IMR-90 (cell line): Measurements from ENCODE around the gene CDC6. TPM values are rescaled to one million over a fixed set of nuclear protein-coding genes. Genes with fewer than 3 reads are reported as not detected.
A peak's percentile ranks its signal among the peaks of the same experiment; 100 is the strongest.

ENCODE experiments used
- ATAC-seq: fragments of 200-7000 bp; cut with Tn5 transposase; 2 replicates; pipeline ENCODE4 v1.9.1; 2020; ENCODE audit warnings: low read depth, mild to moderate bottlenecking, moderate library complexity
- BruUV-seq: library from RNA; stranded (reverse); fragments of 400-500 nt; replicated peaks from 2 replicates; lab custom pipeline; 2021; lab: Mats Ljungman, UMichigan
- CTCF ChIA-PET: fragments of 300-600 bp; formaldehyde crosslinking; extraction: SDS; loops from one replicate; lab custom pipeline; 2021; ENCODE audit warnings: antibody characterized with exemption; lab: Yijun Ruan, JAX
- POLR2A ChIA-PET: fragments of 300-600 bp; sonication (Branson Sonifier 250); formaldehyde crosslinking; loops from one replicate; lab custom pipeline; 2022; ENCODE audit warnings: antibody characterized with exemption; ENCODE audit not compliant: unreplicated experiment; lab: Charles Lee
- DNase-seq: peaks from one replicate; pipeline ENCODE4 v3.0.0; 2013
- H2AFZ ChIP-seq: replicated peaks from 2 replicates; pipeline ENCODE3; 2013; ENCODE audit warnings: low read length, mild to moderate bottlenecking; ENCODE audit not compliant: poor library complexity
- H2AK5ac ChIP-seq: 2 replicates; pipeline ENCODE4 v1.6.1; 2013; ENCODE audit warnings: low read depth, low read length, inconsistent platforms
- H2AK9ac ChIP-seq: replicated peaks from 2 replicates; pipeline ENCODE3; 2013; ENCODE audit warnings: mild to moderate bottlenecking, low read depth, low read length, moderate library complexity; ENCODE audit not compliant: poor library complexity
- H2BK120ac ChIP-seq: 2 replicates; pipeline ENCODE4 v1.6.1; 2013; ENCODE audit warnings: low read depth, low read length, inconsistent platforms
- H2BK15ac ChIP-seq: 3 replicates; pipeline ENCODE4 v1.6.1; 2013; ENCODE audit warnings: low read depth, low read length, inconsistent platforms
- H2BK20ac ChIP-seq: 2 replicates; pipeline ENCODE4 v1.6.1; 2013; ENCODE audit warnings: low read depth, mild to moderate bottlenecking, inconsistent platforms, low read length, moderate library complexity
- H2BK5ac ChIP-seq: 2 replicates; pipeline ENCODE4 v1.6.1; 2013; ENCODE audit warnings: mild to moderate bottlenecking, low read depth, low read length, inconsistent platforms; ENCODE audit not compliant: poor library complexity, severe bottlenecking
- H3K14ac ChIP-seq: replicated peaks from 2 replicates; pipeline ENCODE4 v1.6.1; 2013; ENCODE audit warnings: low read depth, low read length, inconsistent platforms
- H3K18ac ChIP-seq: 2 replicates; pipeline ENCODE4 v1.6.1; 2013; ENCODE audit warnings: low read depth, low read length, control low read depth
- H3K23ac ChIP-seq: 2 replicates; pipeline ENCODE4 v1.6.1; 2013; ENCODE audit warnings: low read depth, low read length, inconsistent platforms
- H3K27ac ChIP-seq: 2 replicates; pipeline ENCODE4 v1.5.1; 2013; ENCODE audit warnings: mild to moderate bottlenecking, control low read depth, low read length; ENCODE audit not compliant: insufficient read depth
- H3K27me3 ChIP-seq: 2 replicates; pipeline ENCODE4 v1.6.1; 2013; ENCODE audit warnings: low read length; ENCODE audit not compliant: control insufficient read depth, insufficient read depth
- H3K36me3 ChIP-seq: 2 replicates; pipeline ENCODE4 v1.6.1; 2013; ENCODE audit warnings: low read length, mixed read lengths; ENCODE audit not compliant: control insufficient read depth, insufficient read depth
- H3K4ac ChIP-seq: 2 replicates; pipeline ENCODE4 v1.6.1; 2013; ENCODE audit warnings: low read depth, low read length, inconsistent platforms
- H3K4me1 ChIP-seq: 2 replicates; pipeline ENCODE4 v1.6.1; 2013; ENCODE audit warnings: low read length, mixed read lengths; ENCODE audit not compliant: control insufficient read depth, insufficient read depth
- H3K4me2 ChIP-seq: 2 replicates; pipeline ENCODE4 v1.6.1; 2013; ENCODE audit warnings: low read depth, mild to moderate bottlenecking, control low read depth, low read length, moderate library complexity
- H3K4me3 ChIP-seq: 2 replicates; pipeline ENCODE4 v1.5.1; 2013; ENCODE audit warnings: low read depth, mild to moderate bottlenecking, control low read depth, low read length, moderate library complexity; ENCODE audit not compliant: insufficient read depth
- H3K56ac ChIP-seq: 2 replicates; pipeline ENCODE4 v1.6.1; 2013; ENCODE audit warnings: low read length, inconsistent platforms; ENCODE audit not compliant: insufficient read depth; ENCODE audit errors: extremely low read depth
- H3K79me1 ChIP-seq, 2 experiments: 2 replicates each; pipeline ENCODE4 v1.6.1; 2013; ENCODE audit warnings: low read length in 2 of 2, inconsistent platforms in 1 of 2, low read depth in 1 of 2
- H3K9ac ChIP-seq: 2 replicates; pipeline ENCODE4 v1.6.1; 2013; ENCODE audit warnings: low read depth, low read length, control low read depth
- H3K9me1 ChIP-seq: 2 replicates; pipeline ENCODE4 v1.6.1; 2013; ENCODE audit warnings: low read length, inconsistent platforms; ENCODE audit not compliant: insufficient read depth
- H3K9me3 ChIP-seq: 2 replicates; pipeline ENCODE4 v1.6.1; 2013; ENCODE audit warnings: low read length; ENCODE audit not compliant: control insufficient read depth, insufficient read depth
- H4K20me1 ChIP-seq: 2 replicates; pipeline ENCODE4 v1.6.1; 2013; ENCODE audit warnings: low read length, inconsistent platforms; ENCODE audit not compliant: insufficient read depth
- H4K5ac ChIP-seq: 2 replicates; pipeline ENCODE4 v1.6.1; 2013; ENCODE audit warnings: mild to moderate bottlenecking, low read depth, low read length, control low read depth
- H4K8ac ChIP-seq, 2 experiments: 2 replicates each; pipeline ENCODE4 v1.6.1; 2013; ENCODE audit warnings: low read depth in 2 of 2, low read length in 2 of 2, control low read depth in 1 of 2, inconsistent platforms in 1 of 2
- H4K91ac ChIP-seq: 2 replicates; pipeline ENCODE4 v1.6.1; 2013; ENCODE audit warnings: low read depth, low read length, inconsistent platforms; ENCODE audit not compliant: insufficient read depth
- BHLHE40 ChIP-seq: fragments of 150-350 bp; IDR thresholded peaks from 2 replicates; pipeline ENCODE4 v1.6.1; 2016; ENCODE audit warnings: mild to moderate bottlenecking, low read depth, low read length
- MAFK ChIP-seq: IDR thresholded peaks from 2 replicates; pipeline ENCODE4 v1.6.1; 2012; ENCODE audit warnings: low read depth, low read length, improper control_type of control experiment
- MAZ ChIP-seq: IDR thresholded peaks from 2 replicates; pipeline ENCODE4 v1.6.1; 2012; ENCODE audit warnings: low read depth, mild to moderate bottlenecking, low read length, improper control_type of control experiment, moderate library complexity, borderline replicate concordance
- MXI1 ChIP-seq: IDR thresholded peaks from 2 replicates; pipeline ENCODE4 v1.6.1; 2012; ENCODE audit warnings: low read depth, mild to moderate bottlenecking, low read length, moderate library complexity, borderline replicate concordance
- WGBS, 2 experiments: methylation state at CpG; one replicate each; pipeline versions ENCODE4 v1.1.5 to v1.1.7; 2013; ENCODE audit warnings: missing lambda C conversion rate in 2 of 2; ENCODE audit not compliant: insufficient read length in 1 of 2; ENCODE audit errors: extremely low coverage in 2 of 2; 5-methylcytosine and 5-hydroxymethylcytosine counted together
- dilution Hi-C: fragments of 300-500 bp; cut with HindIII; formaldehyde crosslinking; loops from one replicate; pipeline ENCODE4 v1.14.3; 2018; ENCODE audit warnings: low sequenced_read_pairs; ENCODE audit not compliant: unreplicated experiment
- in situ Hi-C: fragments of 300-500 bp; cut with MboI; formaldehyde crosslinking; loops from 3 replicates; pipeline ENCODE4 v1.14.3; 2019; ENCODE audit warnings: low sequenced_read_pairs, inconsistent platforms, mixed read lengths
- intact Hi-C: fragments of 100-400 bp; cut with micrococcal nuclease; formaldehyde crosslinking; loops from 2 replicates; pipeline ENCODE4 v1.10.0; 2022
- polyA plus RNA-seq, 3 experiments: library from polyadenylated mRNA; depleted of rRNA; stranded (reverse); fragments of >200 nt; gene quantifications; 2 replicates each; pipeline ENCODE4 v1.2.3, GENCODE V29; 2012; ENCODE audit warnings: low replicate concordance in 1 of 3
- total RNA-seq: library from RNA; depleted of rRNA; stranded (reverse); fragments of >200 nt; gene quantifications from 2 replicates; pipeline ENCODE4 v1.2.3, GENCODE V29; 2012
- TF ChIP-seq, protein P1 (sequence below): conservative IDR thresholded peaks from 2 replicates; pipeline ENCODE4 v1.5.1; 2012; ENCODE audit warnings: mild to moderate bottlenecking, low read depth, low read length, improper control_type of control experiment

CDC6 gene
- total and polyA plus RNA-seq, 2 of the 4 experiments (the other 2 are of a cell fraction), result 15.3 to 25.6 TPM

- TF ChIP-seq MAZ (peak; percentile 76; the same call in 1 of the 2 replicates), MXI1 (peak; percentile 49; the same call in 1 of the 2 replicates), MAFK (no peak)
Measured at GRCh38 chr17:40317880-40318829, 30.5 kb downstream of the CDC6 start (continued).

DNA sequence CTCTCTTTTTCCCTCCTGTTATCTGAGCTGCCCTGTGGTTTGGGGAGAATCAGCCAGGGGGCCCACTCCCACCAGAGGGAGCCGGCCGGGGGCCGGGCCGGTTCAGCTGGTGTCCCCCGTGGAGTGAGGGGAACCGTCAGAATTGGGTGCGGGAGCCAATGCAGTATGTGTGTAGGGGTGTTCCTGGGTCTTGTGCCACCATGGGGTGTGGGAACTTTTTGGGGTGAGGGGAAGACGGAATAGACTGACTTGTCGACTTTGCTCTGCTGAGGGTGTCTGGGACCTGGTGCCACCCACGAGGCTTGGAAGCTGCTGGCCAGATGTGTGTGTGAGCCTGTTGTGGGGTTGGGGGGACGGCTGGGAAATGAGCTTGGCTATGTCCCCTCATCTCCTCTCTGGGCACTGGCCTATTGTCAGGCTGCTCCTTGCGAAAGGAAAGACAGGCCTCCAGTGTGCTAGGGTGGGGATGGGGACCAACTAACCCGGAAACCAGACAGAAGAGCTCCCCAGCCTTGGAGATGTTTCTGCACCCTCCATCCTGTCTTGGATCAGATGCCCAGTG is 31.2 kb downstream of the CDC6 start:
- Histone ChIP-seq H3K36me3 (no peaks in the 10 kb centered on the region), H3K23ac (peak overlapping the region; percentile 86), H3K27me3 (no peaks in the 10 kb centered on the region), H3K27ac (peak overlapping the region; percentile 83), H3K4me3 (peak overlapping the region; percentile 73), H3K14ac (peak overlapping the region; percentile 70), H3K18ac (no peak overlapping the region), H3K9me1 (peaks cover 52% of the 10 kb centered on the region), H2BK20ac (no peak overlapping the region), H2BK15ac (peak overlapping the region; percentile 19; the same call in 1 of the 3 replicates), H3K4ac (peak overlapping the region; percentile 72), H3K56ac (no peak overlapping the region), H4K8ac (peak overlapping the region in 1 of 2 experiments; percentile 8; a peak in 1 of 4 replicates), H3K79me1 (peaks cover 9 to 88% of the 10 kb centered on the region in 2 experiments; a peak in 3 of 4 replicates), H2BK120ac (peak overlapping the region; percentile 4; the same call in 1 of the 2 replicates), H3K4me2 (peak overlapping the region; percentile 87), H4K5ac (no peak overlapping the region), H3K9me3 (no peaks in the 10 kb centered on the region), H3K4me1 (peaks cover 68% of the 10 kb centered on the region), H4K20me1 (peaks cover 40% of the 10 kb centered on the region), H4K91ac (peak overlapping the region; percentile 4; the same call in 1 of the 2 replicates), H2AK5ac (peak overlapping the region; percentile 83), H2AFZ (no peak overlapping the region), H3K9ac (peak overlapping the region; percentile 71), H2BK5ac (no peak overlapping the region), H2AK9ac (peak overlapping the region; percentile 67)
- dilution Hi-C loops, result no loop called here
- intact Hi-C loops, result loop anchor here (2.0 kb wide), 1 partner anchor 24 kb away; no protein-coding TSS in a partner anchor
- WGBS, 2 experiments, result 2% methylated on average over 5 of the region's 13 CpGs; no CpG with 5 or more reads in 1 of the 2 experiments
- no TSS peak for BruUV-seq
- DNase-seq (no peak), ATAC-seq (no peak)
- POLR2A ChIA-PET, result no interaction called here
- TF ChIP-seq BHLHE40, result no peak
- TF ChIP-seq, protein P1, sequence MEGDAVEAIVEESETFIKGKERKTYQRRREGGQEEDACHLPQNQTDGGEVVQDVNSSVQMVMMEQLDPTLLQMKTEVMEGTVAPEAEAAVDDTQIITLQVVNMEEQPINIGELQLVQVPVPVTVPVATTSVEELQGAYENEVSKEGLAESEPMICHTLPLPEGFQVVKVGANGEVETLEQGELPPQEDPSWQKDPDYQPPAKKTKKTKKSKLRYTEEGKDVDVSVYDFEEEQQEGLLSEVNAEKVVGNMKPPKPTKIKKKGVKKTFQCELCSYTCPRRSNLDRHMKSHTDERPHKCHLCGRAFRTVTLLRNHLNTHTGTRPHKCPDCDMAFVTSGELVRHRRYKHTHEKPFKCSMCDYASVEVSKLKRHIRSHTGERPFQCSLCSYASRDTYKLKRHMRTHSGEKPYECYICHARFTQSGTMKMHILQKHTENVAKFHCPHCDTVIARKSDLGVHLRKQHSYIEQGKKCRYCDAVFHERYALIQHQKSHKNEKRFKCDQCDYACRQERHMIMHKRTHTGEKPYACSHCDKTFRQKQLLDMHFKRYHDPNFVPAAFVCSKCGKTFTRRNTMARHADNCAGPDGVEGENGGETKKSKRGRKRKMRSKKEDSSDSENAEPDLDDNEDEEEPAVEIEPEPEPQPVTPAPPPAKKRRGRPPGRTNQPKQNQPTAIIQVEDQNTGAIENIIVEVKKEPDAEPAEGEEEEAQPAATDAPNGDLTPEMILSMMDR, result peak; percentile 16; the same call in 1 of the 2 replicates
- in situ Hi-C loops, result no loop called here
- CTCF ChIA-PET, result interaction anchor here (1.0 kb wide), 1 partner anchor 32 kb away, joined by 3 read pairs; no protein-coding TSS in a partner anchor
